HT1080 (cell line): Measurements from ENCODE around the gene RNF10. TPM values are rescaled to one million over a fixed set of nuclear protein-coding genes. Genes with fewer than 3 reads are reported as not detected.

Experiments
- DNase-seq: peaks from one replicate; pipeline ENCODE4 v3.0.0-alpha.2; 2015; ENCODE audit warnings: low read depth
- total RNA-seq: library from RNA; depleted of rRNA; stranded (reverse); fragments of >200 nt; shearing (Covaris generic); gene quantifications from 2 replicates; pipeline ENCODE4 v1.2.3, GENCODE V29; 2014

The RNF10 gene
- total RNA-seq, 1 experiment from 2014 or later, result 43.3 TPM

- no peak for DNase-seq
Measured at GRCh38 chr12:120579179-120579578, 45.0 kb downstream of the RNF10 start.

- DNase-seq, result peak; percentile 95
Measured at GRCh38 chr12:120580787-120581723, 46.9 kb downstream of the RNF10 start, which contains the start of gene POP5. Gene POP5 (minus strand): TSS chr12:120581402. CDS start chr12:120581362, 40 bp downstream.

GRCh38 chr12:120581998-120582397 is 47.8 kb downstream of the RNF10 start:
- DNase-seq, result no peak

- peak; percentile 68 for DNase-seq
Measured at GRCh38 chr12:120583478-120584030, 49.4 kb downstream of the RNF10 start.

GRCh38 chr12:120584343-120585149 is 50.4 kb downstream of the RNF10 start:
- DNase-seq, result no peak

GRCh38 chr12:120586206-120586605 is 52.0 kb downstream of the RNF10 start:
- DNase-seq, result no peak

GRCh38 chr12:120586860-120587259 is 52.7 kb downstream of the RNF10 start:
- no peak for DNase-seq

GRCh38 chr12:120588371-120588770 is 54.2 kb downstream of the RNF10 start:
- DNase-seq, result no peak

GRCh38 chr12:120588948-120589930 is 55.1 kb downstream of the RNF10 start:
- no peak for DNase-seq

GRCh38 chr12:120590741-120591407 is 56.7 kb downstream of the RNF10 start:
- no peak for DNase-seq

GRCh38 chr12:120592121-120593049 is 58.2 kb downstream of the RNF10 start:
- DNase-seq, result no peak

GRCh38 chr12:120596901-120597300 is 62.7 kb downstream of the RNF10 start:
- no peak for DNase-seq

GRCh38 chr12:120597861-120598260 is 63.7 kb downstream of the RNF10 start:
- DNase-seq, result no peak

GRCh38 chr12:120598674-120599463 is 64.7 kb downstream of the RNF10 start:
- peak; percentile 68 for DNase-seq

GRCh38 chr12:120599672-120600552 is 65.8 kb downstream of the RNF10 start:
- DNase-seq, result no peak

- DNase-seq, result peak; percentile 49
Measured at GRCh38 chr12:120602416-120602815, 68.3 kb downstream of the RNF10 start.

GRCh38 chr12:120610560-120610959 is 76.4 kb downstream of the RNF10 start:
- no peak for DNase-seq
